Activated B cell treated with CpG ODN at 0.5 μM for 24 hours (primary cell): Measurements from ENCODE around the gene VEZT. TPM values are rescaled to one million over a fixed set of nuclear protein-coding genes. Genes with fewer than 3 reads are reported as not detected.
"Not testable (repeated sequence)": the region's sequence is repeated elsewhere in the genome, so short reads cannot be mapped to it uniquely, and the experiment has no call there.

ENCODE experiments used
- ATAC-seq: fragments of 200-7000 bp; cut with Tn5 transposase; one replicate; pipeline ENCODE4 v1.10.0; 2021; ENCODE audit warnings: low read depth, mild to moderate bottlenecking, moderate library complexity
- CTCF ChIA-PET: fragments of 350-600 bp; sonication (Branson Sonifier 250); formaldehyde crosslinking; loops from one replicate; lab custom pipeline; 2021; ENCODE audit warnings: antibody characterized with exemption; lab: Charles Lee
- POLR2A ChIA-PET: fragments of 350-600 bp; sonication (Branson Sonifier 250); formaldehyde crosslinking; loops from one replicate; lab custom pipeline; 2021; ENCODE audit warnings: antibody characterized with exemption; lab: Charles Lee
- DNase-seq: peaks from one replicate; pipeline ENCODE4 v3.0.0; 2022
- H3K27ac Mint-ChIP-seq: one replicate; pipeline ENCODE4 v1.8.0; 2020; ENCODE audit warnings: mixed read lengths
- H3K27me3 Mint-ChIP-seq: one replicate; pipeline ENCODE4 v1.8.0; 2021; ENCODE audit warnings: mixed read lengths
- H3K36me3 Mint-ChIP-seq: one replicate; pipeline ENCODE4 v1.8.0; 2021; ENCODE audit warnings: low read depth, mixed read lengths
- H3K4me1 Mint-ChIP-seq: one replicate; pipeline ENCODE4 v1.8.0; 2021; ENCODE audit warnings: mixed read lengths
- H3K4me3 Mint-ChIP-seq: one replicate; pipeline ENCODE4 v1.8.0; 2020; ENCODE audit warnings: mild to moderate bottlenecking, mixed read lengths
- H3K9me3 Mint-ChIP-seq: one replicate; pipeline ENCODE4 v1.8.0; 2020; ENCODE audit warnings: mixed read lengths
- CTCF ChIP-seq: fragments of 200-600 bp; IDR thresholded peaks from one replicate; pipeline ENCODE4 v1.8.0; 2022; ENCODE audit warnings: antibody characterized with exemption, mild to moderate bottlenecking
- intact Hi-C: fragments of 100-400 bp; cut with micrococcal nuclease; formaldehyde crosslinking; loops from one replicate; pipeline ENCODE4 v1.15.1; 2024
- total RNA-seq: library from RNA; stranded (reverse); gene quantifications from 2 replicates; pipeline ENCODE4 v1.2.3, GENCODE V29; 2022

VEZT gene
- total RNA-seq, 1 donor from 2014 or later = 58.7 TPM

GRCh38 chr12:95300286-95300685, 82.7 kb downstream of the VEZT start:
- no peaks in the 10 kb centered on the region for H3K4me1 Mint-ChIP-seq
- no peak overlapping the region for H3K27ac Mint-ChIP-seq
- ATAC-seq = no peak
- intact Hi-C loops = no loop called here
- ChIA-PET CTCF (no interaction called here), POLR2A (no interaction called here)
- H3K4me3 Mint-ChIP-seq = no peak overlapping the region
- H3K27me3 Mint-ChIP-seq = no peaks in the 10 kb centered on the region
- no peak for TF ChIP-seq CTCF
- DNase-seq = no peak
- peaks cover 53% of the 10 kb centered on the region for H3K36me3 Mint-ChIP-seq
- no peaks in the 10 kb centered on the region for H3K9me3 Mint-ChIP-seq

GRCh38 chr12:95303476-95303875, 85.9 kb downstream of the VEZT start:
- H3K4me3 Mint-ChIP-seq = no peak overlapping the region
- CTCF ChIA-PET = no interaction called here
- H3K4me1 Mint-ChIP-seq = no peaks in the 10 kb centered on the region
- intact Hi-C loops = no loop called here
- H3K27ac Mint-ChIP-seq = no peak overlapping the region
- POLR2A ChIA-PET = no interaction called here
- no peak for ATAC-seq
- no peaks in the 10 kb centered on the region for H3K9me3 Mint-ChIP-seq
- no peaks in the 10 kb centered on the region for H3K27me3 Mint-ChIP-seq
- peaks cover 39% of the 10 kb centered on the region for H3K36me3 Mint-ChIP-seq
- TF ChIP-seq CTCF = no peak
- no peak for DNase-seq

GRCh38 chr12:95304673-95305198, 87.1 kb downstream of the VEZT start:
- no peak for TF ChIP-seq CTCF
- ChIA-PET CTCF (no interaction called here), POLR2A (no interaction called here)
- Mint-ChIP-seq H3K36me3 (peaks cover 34% of the 10 kb centered on the region), H3K27me3 (no peaks in the 10 kb centered on the region), H3K4me1 (no peaks in the 10 kb centered on the region), H3K9me3 (no peaks in the 10 kb centered on the region), H3K4me3 (no peak overlapping the region), H3K27ac (no peak overlapping the region)
- DNase-seq (no peak), ATAC-seq (no peak)
- intact Hi-C loops = no loop called here

GRCh38 chr12:95312656-95313055, 95.0 kb downstream of the VEZT start:
- POLR2A ChIA-PET = no interaction called here
- Mint-ChIP-seq H3K9me3 (no peaks in the 10 kb centered on the region), H3K36me3 (peaks cover 8% of the 10 kb centered on the region), H3K4me3 (no peak overlapping the region), H3K4me1 (no peaks in the 10 kb centered on the region), H3K27me3 (no peaks in the 10 kb centered on the region), H3K27ac (no peak overlapping the region)
- intact Hi-C loops = no loop called here
- DNase-seq (no peak), ATAC-seq (no peak)
- no peak for TF ChIP-seq CTCF
- CTCF ChIA-PET = no interaction called here

GRCh38 chr12:95314756-95315155, 97.1 kb downstream of the VEZT start:
- H3K4me1 Mint-ChIP-seq, H3K27ac Mint-ChIP-seq, H3K4me3 Mint-ChIP-seq, H3K9me3 Mint-ChIP-seq, DNase-seq, POLR2A ChIA-PET, ATAC-seq, intact Hi-C loops, H3K36me3 Mint-ChIP-seq, CTCF ChIA-PET, H3K27me3 Mint-ChIP-seq: not testable (repeated sequence)

GRCh38 chr12:95316798-95317197, 99.2 kb downstream of the VEZT start:
- no peak for TF ChIP-seq CTCF
- Mint-ChIP-seq H3K4me3 (no peak overlapping the region), H3K4me1 (no peaks in the 10 kb centered on the region), H3K9me3 (no peaks in the 10 kb centered on the region), H3K27ac (no peak overlapping the region), H3K36me3 (no peaks in the 10 kb centered on the region), H3K27me3 (no peaks in the 10 kb centered on the region)
- ChIA-PET CTCF (no interaction called here), POLR2A (no interaction called here)
- intact Hi-C loops = no loop called here
- no peak for DNase-seq
- ATAC-seq = no peak
